ENCODE results near the gene ATP2B1. TPM values are rescaled to one million over a fixed set of nuclear protein-coding genes. Genes with fewer than 3 reads are reported as not detected.
"Not testable (repeated sequence)": the region's sequence is repeated elsewhere in the genome, so short reads cannot be mapped to it uniquely, and the experiment has no call there.

The ATP2B1 gene
- total RNA-seq, 2 donors from 2014 or later: 46.9 to 59.8 TPM

DNA sequence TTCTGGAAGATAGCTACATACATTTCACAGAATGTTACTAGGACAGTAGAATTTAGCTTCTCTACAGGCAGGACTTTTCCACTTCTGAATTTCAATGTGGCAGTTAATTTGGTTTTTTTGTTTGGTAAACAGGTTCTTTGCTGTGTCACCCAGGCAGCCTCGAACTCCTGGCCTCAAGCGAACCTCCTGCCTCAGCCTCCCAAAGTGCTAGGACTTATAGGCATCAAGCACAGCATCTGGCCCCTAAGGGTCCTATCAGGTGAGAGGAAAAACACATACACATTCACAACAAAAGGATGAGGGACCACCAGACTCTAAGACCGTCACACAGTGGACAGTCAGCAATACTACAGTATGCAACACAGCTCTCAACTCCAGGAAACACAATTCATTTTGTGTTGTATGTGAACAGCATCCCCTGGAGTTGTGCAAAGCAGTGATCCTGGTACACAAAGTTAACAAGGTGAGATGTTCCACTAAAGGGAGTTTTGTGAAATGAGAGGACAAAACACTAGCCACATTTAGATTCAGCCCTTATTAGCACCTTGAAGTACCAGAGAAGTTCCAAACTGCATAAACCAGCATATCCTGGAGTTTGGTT, 6.9 kb downstream of the ATP2B1 start:
- no peaks in the 10 kb centered on the region for H3K9me3 ChIP-seq
- H3K4me1 ChIP-seq: no peaks in the 10 kb centered on the region
- H3K27me3 ChIP-seq: no peaks in the 10 kb centered on the region
- no peak overlapping the region for H3K9ac ChIP-seq (ENCODE audit: low read depth in 2 of 2, low read length in 2 of 2)
- intact Hi-C loops (cut with DNase I): no loop called here
- H3K27ac ChIP-seq: no peak overlapping the region
- no peaks in the 10 kb centered on the region for H3K36me3 ChIP-seq
- no peak overlapping the region for H3K4me3 ChIP-seq
- TF ChIP-seq, protein P1, sequence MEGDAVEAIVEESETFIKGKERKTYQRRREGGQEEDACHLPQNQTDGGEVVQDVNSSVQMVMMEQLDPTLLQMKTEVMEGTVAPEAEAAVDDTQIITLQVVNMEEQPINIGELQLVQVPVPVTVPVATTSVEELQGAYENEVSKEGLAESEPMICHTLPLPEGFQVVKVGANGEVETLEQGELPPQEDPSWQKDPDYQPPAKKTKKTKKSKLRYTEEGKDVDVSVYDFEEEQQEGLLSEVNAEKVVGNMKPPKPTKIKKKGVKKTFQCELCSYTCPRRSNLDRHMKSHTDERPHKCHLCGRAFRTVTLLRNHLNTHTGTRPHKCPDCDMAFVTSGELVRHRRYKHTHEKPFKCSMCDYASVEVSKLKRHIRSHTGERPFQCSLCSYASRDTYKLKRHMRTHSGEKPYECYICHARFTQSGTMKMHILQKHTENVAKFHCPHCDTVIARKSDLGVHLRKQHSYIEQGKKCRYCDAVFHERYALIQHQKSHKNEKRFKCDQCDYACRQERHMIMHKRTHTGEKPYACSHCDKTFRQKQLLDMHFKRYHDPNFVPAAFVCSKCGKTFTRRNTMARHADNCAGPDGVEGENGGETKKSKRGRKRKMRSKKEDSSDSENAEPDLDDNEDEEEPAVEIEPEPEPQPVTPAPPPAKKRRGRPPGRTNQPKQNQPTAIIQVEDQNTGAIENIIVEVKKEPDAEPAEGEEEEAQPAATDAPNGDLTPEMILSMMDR (IDR thresholded peaks at IDR 0.05): no peak
- no peak for DNase-seq

DNA sequence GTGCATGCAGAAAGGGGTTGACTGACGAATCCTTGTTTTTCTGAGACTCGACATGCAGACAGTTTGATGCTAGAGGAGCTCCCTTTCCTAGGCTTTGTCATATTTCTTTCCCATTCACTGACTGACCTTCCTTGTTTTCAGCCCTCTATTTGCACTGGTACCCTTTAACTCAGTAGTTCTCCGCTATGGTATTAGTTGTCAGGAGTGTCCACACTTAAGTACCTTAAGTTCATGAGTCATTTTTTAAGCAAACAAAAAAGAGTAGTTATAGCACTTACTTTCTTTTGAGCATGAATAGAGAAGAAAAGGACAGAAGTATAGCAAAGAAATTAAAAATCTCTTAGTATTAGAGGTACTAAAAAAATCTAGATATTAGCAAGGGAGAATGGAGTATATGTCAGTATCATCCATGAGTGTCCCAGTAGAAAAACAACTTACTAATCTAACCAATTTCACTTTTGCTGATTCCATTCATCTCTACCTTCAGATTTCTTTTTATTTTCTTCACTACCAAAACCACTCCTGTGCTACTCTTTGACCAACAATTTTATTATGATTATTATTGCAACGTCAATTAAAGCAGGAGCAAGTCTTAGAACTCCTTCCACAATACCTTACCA, 8.3 kb downstream of the ATP2B1 start:
- no peak for DNase-seq
- TF ChIP-seq, protein P1 (IDR thresholded peaks at IDR 0.05): no peak
- no peak overlapping the region for H3K27ac ChIP-seq
- no peaks in the 10 kb centered on the region for H3K27me3 ChIP-seq
- no peak overlapping the region for H3K9ac ChIP-seq (ENCODE audit: low read depth in 2 of 2, low read length in 2 of 2)
- no peak overlapping the region for H3K4me3 ChIP-seq
- no peaks in the 10 kb centered on the region for H3K36me3 ChIP-seq
- no peaks in the 10 kb centered on the region for H3K9me3 ChIP-seq
- no peaks in the 10 kb centered on the region for H3K4me1 ChIP-seq
- intact Hi-C loops (cut with DNase I): no loop called here

DNA sequence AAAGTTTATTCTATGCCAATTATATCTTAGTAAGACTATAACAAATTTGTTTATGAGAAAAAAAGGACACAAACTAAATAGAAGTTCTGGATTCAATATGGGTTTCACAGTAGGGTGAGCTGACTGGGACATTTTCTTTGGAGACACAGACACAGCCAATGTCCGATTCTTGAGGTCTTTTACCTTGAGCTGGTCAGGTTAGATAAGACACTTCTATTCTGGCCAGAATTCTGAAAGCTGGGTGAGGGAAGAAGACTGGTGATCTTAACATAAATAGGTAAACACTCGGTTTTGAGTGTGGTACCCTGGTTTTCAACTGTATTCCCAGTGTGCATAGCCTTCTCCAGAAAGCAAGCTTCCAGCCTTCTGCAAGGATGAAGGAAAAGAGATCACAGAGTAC, 10.0 kb downstream of the ATP2B1 start:
- Histone ChIP-seq H3K27ac (no peak overlapping the region), H3K9ac (ENCODE audit: low read depth in 2 of 2, low read length in 2 of 2) (no peak overlapping the region), H3K4me3 (no peak overlapping the region), H3K4me1 (no peaks in the 10 kb centered on the region), H3K36me3 (no peaks in the 10 kb centered on the region), H3K9me3 (no peaks in the 10 kb centered on the region), H3K27me3 (no peaks in the 10 kb centered on the region)
- DNase-seq: no peak
- TF ChIP-seq, protein P1 (IDR thresholded peaks at IDR 0.05): no peak
- intact Hi-C loops (cut with DNase I): no loop called here

DNA sequence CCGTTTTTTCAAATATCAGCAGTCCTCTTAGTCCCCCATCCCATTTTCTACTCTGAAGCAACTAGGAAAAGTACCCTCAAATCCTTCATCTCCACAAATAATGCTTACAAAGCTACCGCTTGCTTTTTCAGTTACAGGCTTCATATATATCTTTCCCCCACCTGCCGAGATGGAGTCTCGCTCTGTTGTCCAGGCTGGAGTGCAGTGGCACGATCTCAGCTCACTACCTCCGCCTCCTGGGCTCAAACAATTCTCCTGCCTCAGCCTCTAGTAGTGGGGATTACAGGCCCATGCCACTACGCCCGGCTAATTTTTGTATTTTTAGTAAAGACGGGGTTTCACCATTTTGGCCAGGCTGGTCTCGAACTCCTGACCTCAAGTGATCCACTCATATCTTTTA, 10.9 kb downstream of the ATP2B1 start:
- intact Hi-C loops (cut with DNase I); H3K4me3 ChIP-seq; DNase-seq; H3K4me1 ChIP-seq; H3K27me3 ChIP-seq; H3K27ac ChIP-seq; H3K36me3 ChIP-seq; H3K9me3 ChIP-seq; H3K9ac ChIP-seq (ENCODE audit: low read depth in 2 of 2, low read length in 2 of 2): not testable (repeated sequence)

DNA sequence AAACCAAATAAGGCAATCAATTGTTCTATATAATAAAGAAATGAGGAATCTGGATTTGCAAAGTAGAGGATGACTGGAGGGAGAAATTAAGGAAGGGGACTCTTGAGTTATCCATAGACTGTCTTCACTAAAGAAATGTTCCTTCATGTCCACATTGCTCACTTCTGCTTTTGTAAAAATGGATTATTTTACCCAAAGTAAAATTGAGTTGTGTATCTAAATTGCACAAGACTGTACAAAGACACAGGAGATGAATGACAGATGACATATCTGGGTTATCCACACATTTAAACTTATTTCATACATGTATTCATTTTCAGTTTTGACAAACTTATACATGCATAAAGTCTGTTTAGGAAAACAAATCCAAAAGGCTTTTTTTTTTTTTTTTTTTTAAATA, 11.3 kb downstream of the ATP2B1 start:
- H3K36me3 ChIP-seq: no peaks in the 10 kb centered on the region
- DNase-seq: no peak
- H3K9ac ChIP-seq (ENCODE audit: low read depth in 2 of 2, low read length in 2 of 2): no peak overlapping the region
- H3K4me1 ChIP-seq: no peaks in the 10 kb centered on the region
- H3K27ac ChIP-seq: no peak overlapping the region
- TF ChIP-seq, protein P1 (IDR thresholded peaks at IDR 0.05): no peak
- no peaks in the 10 kb centered on the region for H3K9me3 ChIP-seq
- intact Hi-C loops (cut with DNase I): no loop called here
- no peak overlapping the region for H3K4me3 ChIP-seq
- H3K27me3 ChIP-seq: no peaks in the 10 kb centered on the region

DNA sequence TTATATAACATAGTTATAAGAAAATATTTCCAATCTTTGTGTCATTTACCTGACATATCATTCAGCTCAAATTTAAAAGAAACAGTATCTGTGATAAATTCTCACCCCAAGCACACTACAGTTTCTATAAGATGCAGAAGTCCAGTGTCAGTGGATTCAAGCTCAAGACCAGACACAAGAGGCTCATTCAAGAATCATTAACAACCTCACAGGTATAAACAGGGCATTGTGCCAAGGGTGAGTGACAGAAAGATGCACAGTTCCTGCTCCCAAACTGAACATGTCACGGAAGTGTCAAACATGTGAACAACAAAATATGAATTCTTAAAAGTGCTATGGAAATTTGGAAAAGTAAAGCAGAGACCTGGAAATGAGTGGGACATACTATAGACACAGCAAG, 12.8 kb downstream of the ATP2B1 start:
- intact Hi-C loops (cut with DNase I): no loop called here
- TF ChIP-seq, protein P1 (IDR thresholded peaks at IDR 0.05): no peak
- H3K4me1 ChIP-seq: no peaks in the 10 kb centered on the region
- H3K27me3 ChIP-seq: no peaks in the 10 kb centered on the region
- H3K9ac ChIP-seq (ENCODE audit: low read depth in 2 of 2, low read length in 2 of 2): no peak overlapping the region
- no peak overlapping the region for H3K4me3 ChIP-seq
- H3K27ac ChIP-seq: no peak overlapping the region
- DNase-seq: no peak
- H3K9me3 ChIP-seq: no peaks in the 10 kb centered on the region
- H3K36me3 ChIP-seq: no peaks in the 10 kb centered on the region

All from colonic mucosa (tissue), 4 donors.